Measurements from ENCODE around the gene COL3A1. TPM values are rescaled to one million over a fixed set of nuclear protein-coding genes. Genes with fewer than 3 reads are reported as not detected.

The COL3A1 gene
- total and polyA plus RNA-seq, 2 of the 8 experiments (the other 6 are each of a cell fraction or from before 2014, with no cell fraction given), result 0.07 to 0.11 TPM

- CTCF ChIA-PET (ENCODE audit: partially characterized antibody), result no interaction called here
- no peak for FAIRE-seq
- no peaks in the 10 kb centered on the region for H3K9me3 ChIP-seq (ENCODE audit: insufficient read depth in 2 of 2, low read depth in 1 of 2, low read length in 1 of 2)
- H3K9ac ChIP-seq (replicated peaks in 1 of 4; ENCODE audit: extremely low read depth in 1 of 4, low read depth in 3 of 4, low read length in 3 of 4), result no peak overlapping the region
- H4K20me1 ChIP-seq (replicated peaks in 1 of 2; ENCODE audit: control insufficient read depth in 1 of 2, insufficient read depth in 2 of 2, low read length in 2 of 2), result no peaks in the 10 kb centered on the region
- no peak overlapping the region for H4K8ac ChIP-seq (ENCODE audit: extremely low read depth, insufficient read depth, low read length)
- no peaks in the 10 kb centered on the region for H3K79me1 ChIP-seq (ENCODE audit: low read depth, low read length)
- no peaks in the 10 kb centered on the region for H3K27me3 ChIP-seq (replicated peaks in 1 of 4; ENCODE audit: control insufficient read depth in 3 of 4, extremely low read depth in 1 of 4, insufficient read depth in 3 of 4, low read length in 3 of 4)
- no peak overlapping the region for H2BK15ac ChIP-seq (ENCODE audit: low read length)
- no peak overlapping the region for H3K4me2 ChIP-seq (ENCODE audit: insufficient read depth in 1 of 2, low read depth in 2 of 2, low read length in 2 of 2)
- no peak overlapping the region for H2BK5ac ChIP-seq (ENCODE audit: low read depth, low read length)
- H4K5ac ChIP-seq (ENCODE audit: insufficient read length, low read depth, low read length), result no peak overlapping the region
- H3K56ac ChIP-seq (replicated peaks; ENCODE audit: insufficient read length, low read depth, low read length), result no peak overlapping the region
- no peak overlapping the region for H4K91ac ChIP-seq (replicated peaks; ENCODE audit: insufficient read length, low read length)
- no peak for DNase-seq (ENCODE audit: low read depth in 1 of 2, low spot score in 2 of 2)
- H3K4ac ChIP-seq (replicated peaks; ENCODE audit: insufficient read length, low read depth, low read length), result no peak overlapping the region
- no peaks in the 10 kb centered on the region for H3K23me2 ChIP-seq (ENCODE audit: low read depth, low read length)
- no peaks in the 10 kb centered on the region for H3K79me2 ChIP-seq (ENCODE audit: control insufficient read depth in 1 of 2, insufficient read depth in 2 of 2, low read length in 2 of 2)
- no peak overlapping the region for H2BK120ac ChIP-seq (replicated peaks; ENCODE audit: low read depth, low read length)
- no peak overlapping the region for H3K23ac ChIP-seq (ENCODE audit: insufficient read length)
- H3K18ac ChIP-seq (ENCODE audit: extremely low read depth, low read length), result no peak overlapping the region
- H3K4me1 ChIP-seq (replicated peaks in 1 of 4; ENCODE audit: control insufficient read depth in 3 of 4, insufficient read depth in 4 of 4, low read length in 3 of 4), result no peaks in the 10 kb centered on the region
- no peak overlapping the region for H2BK12ac ChIP-seq (ENCODE audit: low read depth, low read length)
- no peak overlapping the region for H2AFZ ChIP-seq (ENCODE audit: low read length)
- H2AK5ac ChIP-seq (ENCODE audit: low read depth, low read length), result no peak overlapping the region
- POLR2A ChIA-PET (ENCODE audit: partially characterized antibody), result no interaction called here
- 94% methylated on average over 3 of the region's 3 CpGs; no CpG with 5 or more reads in 1 of the 2 experiments for WGBS, 2 experiments (ENCODE audit: extremely low coverage in 1 of 2, insufficient coverage in 1 of 2, insufficient read length in 1 of 2, insufficient replicate concordance in 2 of 2, low coverage in 1 of 2, low lambda C conversion rate in 2 of 2, missing lambda C conversion rate in 1 of 2)
- H3K4me3 ChIP-seq (ENCODE audit: extremely low read depth in 1 of 4, insufficient read depth in 2 of 4, low read depth in 3 of 4, low read length in 4 of 4), result no peak overlapping the region
- H3K27ac ChIP-seq (ENCODE audit: low read depth, low read length), result no peak overlapping the region
- H3K36me3 ChIP-seq (ENCODE audit: control insufficient read depth in 2 of 4, insufficient read depth in 4 of 4, low read length in 3 of 4), result no peaks in the 10 kb centered on the region
- no peak overlapping the region for H2BK20ac ChIP-seq (ENCODE audit: low read length)
- no peak overlapping the region for H3K14ac ChIP-seq (ENCODE audit: insufficient read length)
- TF ChIP-seq SIX5 (IDR thresholded peaks at IDR 0.05; ENCODE audit: low read depth, low read length) (no peak), MAX (IDR thresholded peaks at IDR 0.05) (no peak), POLR2A (IDR thresholded peaks at IDR 0.05; ENCODE audit: control extremely low read depth in 1 of 2, low read depth in 2 of 2, low read length in 2 of 2) (no peak), NRF1 (IDR thresholded peaks at IDR 0.05; ENCODE audit: low read depth, low read length) (no peak), KDM4A (IDR thresholded peaks at IDR 0.05; ENCODE audit: low read depth, low read length, severe bottlenecking) (no peak), RNF2 (IDR thresholded peaks at IDR 0.05; ENCODE audit: borderline replicate concordance, low read depth, low read length, missing control alignments, poor library complexity, severe bottlenecking) (no peak), GTF2F1 (IDR thresholded peaks at IDR 0.05; ENCODE audit: borderline replicate concordance, low read depth, low read length) (no peak), RFX5 (IDR thresholded peaks at IDR 0.05; ENCODE audit: borderline replicate concordance, low read depth, low read length) (no peak), SP1 (IDR thresholded peaks at IDR 0.05; ENCODE audit: low read depth, low read length) (no peak), SAP30 (IDR thresholded peaks at IDR 0.05; ENCODE audit: insufficient read depth, insufficient replicate concordance, low read length) (no peak), RXRA (IDR thresholded peaks at IDR 0.05; ENCODE audit: insufficient read depth, low read depth, low read length) (no peak), CHD2 (IDR thresholded peaks at IDR 0.05; ENCODE audit: low read length) (no peak), HDAC6 (IDR thresholded peaks at IDR 0.05; ENCODE audit: low read depth, low read length) (no peak)
Observed at GRCh38 chr2:189048189-189048588, 74.0 kb downstream of the COL3A1 start.

Measured in H1 (cell line).